IMR-90 (cell line): ENCODE data around the gene EMILIN2. TPM values are rescaled to one million over a fixed set of nuclear protein-coding genes. Genes with fewer than 3 reads are reported as not detected.

Experiments
- ATAC-seq: fragments of 200-7000 bp; cut with Tn5 transposase; 2 replicates; pipeline ENCODE4 v1.9.1; 2020; ENCODE audit warnings: low read depth, mild to moderate bottlenecking, moderate library complexity
- BruUV-seq: library from RNA; stranded (reverse); fragments of 400-500 nt; replicated peaks from 2 replicates; lab custom pipeline; 2021; lab: Mats Ljungman, UMichigan
- CTCF ChIA-PET: fragments of 300-600 bp; formaldehyde crosslinking; extraction: SDS; loops from one replicate; lab custom pipeline; 2021; ENCODE audit warnings: antibody characterized with exemption; lab: Yijun Ruan, JAX
- POLR2A ChIA-PET: fragments of 300-600 bp; sonication (Branson Sonifier 250); formaldehyde crosslinking; loops from one replicate; lab custom pipeline; 2022; ENCODE audit warnings: antibody characterized with exemption; ENCODE audit not compliant: unreplicated experiment; lab: Charles Lee
- DNase-seq: peaks from one replicate; pipeline ENCODE4 v3.0.0; 2013
- H2AFZ ChIP-seq: replicated peaks from 2 replicates; pipeline ENCODE3; 2013; ENCODE audit warnings: low read length, mild to moderate bottlenecking; ENCODE audit not compliant: poor library complexity
- H2AK5ac ChIP-seq: 2 replicates; pipeline ENCODE4 v1.6.1; 2013; ENCODE audit warnings: low read depth, low read length, inconsistent platforms
- H2AK9ac ChIP-seq: replicated peaks from 2 replicates; pipeline ENCODE3; 2013; ENCODE audit warnings: mild to moderate bottlenecking, low read depth, low read length, moderate library complexity; ENCODE audit not compliant: poor library complexity
- H2BK120ac ChIP-seq: 2 replicates; pipeline ENCODE4 v1.6.1; 2013; ENCODE audit warnings: low read depth, low read length, inconsistent platforms
- H2BK15ac ChIP-seq: 3 replicates; pipeline ENCODE4 v1.6.1; 2013; ENCODE audit warnings: low read depth, low read length, inconsistent platforms
- H2BK20ac ChIP-seq: 2 replicates; pipeline ENCODE4 v1.6.1; 2013; ENCODE audit warnings: low read depth, mild to moderate bottlenecking, inconsistent platforms, low read length, moderate library complexity
- H2BK5ac ChIP-seq: 2 replicates; pipeline ENCODE4 v1.6.1; 2013; ENCODE audit warnings: mild to moderate bottlenecking, low read depth, low read length, inconsistent platforms; ENCODE audit not compliant: poor library complexity, severe bottlenecking
- H3K14ac ChIP-seq: replicated peaks from 2 replicates; pipeline ENCODE4 v1.6.1; 2013; ENCODE audit warnings: low read depth, low read length, inconsistent platforms
- H3K18ac ChIP-seq: 2 replicates; pipeline ENCODE4 v1.6.1; 2013; ENCODE audit warnings: low read depth, low read length, control low read depth
- H3K23ac ChIP-seq: 2 replicates; pipeline ENCODE4 v1.6.1; 2013; ENCODE audit warnings: low read depth, low read length, inconsistent platforms
- H3K27ac ChIP-seq: 2 replicates; pipeline ENCODE4 v1.5.1; 2013; ENCODE audit warnings: mild to moderate bottlenecking, control low read depth, low read length; ENCODE audit not compliant: insufficient read depth
- H3K27me3 ChIP-seq: 2 replicates; pipeline ENCODE4 v1.6.1; 2013; ENCODE audit warnings: low read length; ENCODE audit not compliant: control insufficient read depth, insufficient read depth
- H3K36me3 ChIP-seq: 2 replicates; pipeline ENCODE4 v1.6.1; 2013; ENCODE audit warnings: low read length, mixed read lengths; ENCODE audit not compliant: control insufficient read depth, insufficient read depth
- H3K4ac ChIP-seq: 2 replicates; pipeline ENCODE4 v1.6.1; 2013; ENCODE audit warnings: low read depth, low read length, inconsistent platforms
- H3K4me1 ChIP-seq: 2 replicates; pipeline ENCODE4 v1.6.1; 2013; ENCODE audit warnings: low read length, mixed read lengths; ENCODE audit not compliant: control insufficient read depth, insufficient read depth
- H3K4me2 ChIP-seq: 2 replicates; pipeline ENCODE4 v1.6.1; 2013; ENCODE audit warnings: low read depth, mild to moderate bottlenecking, control low read depth, low read length, moderate library complexity
- H3K4me3 ChIP-seq: 2 replicates; pipeline ENCODE4 v1.5.1; 2013; ENCODE audit warnings: low read depth, mild to moderate bottlenecking, control low read depth, low read length, moderate library complexity; ENCODE audit not compliant: insufficient read depth
- H3K56ac ChIP-seq: 2 replicates; pipeline ENCODE4 v1.6.1; 2013; ENCODE audit warnings: low read length, inconsistent platforms; ENCODE audit not compliant: insufficient read depth; ENCODE audit errors: extremely low read depth
- H3K79me1 ChIP-seq, 2 experiments: 2 replicates each; pipeline ENCODE4 v1.6.1; 2013; ENCODE audit warnings: low read length in 2 of 2, inconsistent platforms in 1 of 2, low read depth in 1 of 2
- H3K9ac ChIP-seq: 2 replicates; pipeline ENCODE4 v1.6.1; 2013; ENCODE audit warnings: low read depth, low read length, control low read depth
- H3K9me1 ChIP-seq: 2 replicates; pipeline ENCODE4 v1.6.1; 2013; ENCODE audit warnings: low read length, inconsistent platforms; ENCODE audit not compliant: insufficient read depth
- H3K9me3 ChIP-seq: 2 replicates; pipeline ENCODE4 v1.6.1; 2013; ENCODE audit warnings: low read length; ENCODE audit not compliant: control insufficient read depth, insufficient read depth
- H4K20me1 ChIP-seq: 2 replicates; pipeline ENCODE4 v1.6.1; 2013; ENCODE audit warnings: low read length, inconsistent platforms; ENCODE audit not compliant: insufficient read depth
- H4K5ac ChIP-seq: 2 replicates; pipeline ENCODE4 v1.6.1; 2013; ENCODE audit warnings: mild to moderate bottlenecking, low read depth, low read length, control low read depth
- H4K8ac ChIP-seq, 2 experiments: 2 replicates each; pipeline ENCODE4 v1.6.1; 2013; ENCODE audit warnings: low read depth in 2 of 2, low read length in 2 of 2, control low read depth in 1 of 2, inconsistent platforms in 1 of 2
- H4K91ac ChIP-seq: 2 replicates; pipeline ENCODE4 v1.6.1; 2013; ENCODE audit warnings: low read depth, low read length, inconsistent platforms; ENCODE audit not compliant: insufficient read depth
- BHLHE40 ChIP-seq: fragments of 150-350 bp; IDR thresholded peaks from 2 replicates; pipeline ENCODE4 v1.6.1; 2016; ENCODE audit warnings: mild to moderate bottlenecking, low read depth, low read length
- CEBPB ChIP-seq: IDR thresholded peaks from 2 replicates; pipeline ENCODE4 v1.6.1; 2012; ENCODE audit warnings: low read depth, low read length, improper control_type of control experiment
- CHD1 ChIP-seq: IDR thresholded peaks from 2 replicates; pipeline ENCODE4 v1.6.1; 2012; ENCODE audit warnings: low read depth, low read length, improper control_type of control experiment
- FOS ChIP-seq: fragments of 150-350 bp; IDR thresholded peaks from 2 replicates; pipeline ENCODE4 v1.6.1; 2016; ENCODE audit warnings: low read depth, low read length
- MAFK ChIP-seq: IDR thresholded peaks from 2 replicates; pipeline ENCODE4 v1.6.1; 2012; ENCODE audit warnings: low read depth, low read length, improper control_type of control experiment
- MAZ ChIP-seq: IDR thresholded peaks from 2 replicates; pipeline ENCODE4 v1.6.1; 2012; ENCODE audit warnings: low read depth, mild to moderate bottlenecking, low read length, improper control_type of control experiment, moderate library complexity, borderline replicate concordance
- MXI1 ChIP-seq: IDR thresholded peaks from 2 replicates; pipeline ENCODE4 v1.6.1; 2012; ENCODE audit warnings: low read depth, mild to moderate bottlenecking, low read length, moderate library complexity, borderline replicate concordance
- NFE2L2 ChIP-seq: fragments of 150-350 bp; IDR thresholded peaks from 2 replicates; pipeline ENCODE4 v1.6.1; 2016; ENCODE audit warnings: low read depth, mild to moderate bottlenecking, low read length
- RCOR1 ChIP-seq: IDR thresholded peaks from 2 replicates; pipeline ENCODE4 v1.6.1; 2012; ENCODE audit warnings: mild to moderate bottlenecking, low read length, improper control_type of control experiment; ENCODE audit not compliant: insufficient replicate concordance
- RFX5 ChIP-seq: IDR thresholded peaks from 2 replicates; pipeline ENCODE4 v1.8.0; 2012; ENCODE audit warnings: low read depth, mild to moderate bottlenecking, low read length, moderate library complexity
- SMC3 ChIP-seq: fragments of 150-350 bp; IDR thresholded peaks from 2 replicates; pipeline ENCODE4 v1.6.1; 2016; ENCODE audit warnings: low read depth, mild to moderate bottlenecking, antibody characterized with exemption, low read length, moderate library complexity
- WGBS, 2 experiments: methylation state at CpG; one replicate each; pipeline versions ENCODE4 v1.1.5 to v1.1.7; 2013; ENCODE audit warnings: missing lambda C conversion rate in 2 of 2; ENCODE audit not compliant: insufficient read length in 1 of 2; ENCODE audit errors: extremely low coverage in 2 of 2; 5-methylcytosine and 5-hydroxymethylcytosine counted together
- dilution Hi-C: fragments of 300-500 bp; cut with HindIII; formaldehyde crosslinking; loops from one replicate; pipeline ENCODE4 v1.14.3; 2018; ENCODE audit warnings: low sequenced_read_pairs; ENCODE audit not compliant: unreplicated experiment
- in situ Hi-C: fragments of 300-500 bp; cut with MboI; formaldehyde crosslinking; loops from 3 replicates; pipeline ENCODE4 v1.14.3; 2019; ENCODE audit warnings: low sequenced_read_pairs, inconsistent platforms, mixed read lengths
- intact Hi-C: fragments of 100-400 bp; cut with micrococcal nuclease; formaldehyde crosslinking; loops from 2 replicates; pipeline ENCODE4 v1.10.0; 2022
- polyA plus RNA-seq, 3 experiments: library from polyadenylated mRNA; depleted of rRNA; stranded (reverse); fragments of >200 nt; gene quantifications; 2 replicates each; pipeline ENCODE4 v1.2.3, GENCODE V29; 2012; ENCODE audit warnings: low replicate concordance in 1 of 3
- total RNA-seq: library from RNA; depleted of rRNA; stranded (reverse); fragments of >200 nt; gene quantifications from 2 replicates; pipeline ENCODE4 v1.2.3, GENCODE V29; 2012
- TF ChIP-seq, protein P1 (sequence below): fragments of 150-350 bp; IDR thresholded peaks from 2 replicates; pipeline ENCODE4 v1.6.1; 2017; ENCODE audit warnings: mild to moderate bottlenecking, antibody characterized with exemption, low read length, low read depth
- TF ChIP-seq, protein P2 (sequence below): conservative IDR thresholded peaks from 2 replicates; pipeline ENCODE4 v1.5.1; 2012; ENCODE audit warnings: mild to moderate bottlenecking, low read depth, low read length, improper control_type of control experiment
- TF ChIP-seq, protein P3 (sequence below): fragments of 150-350 bp; IDR thresholded peaks from 2 replicates; pipeline ENCODE4 v1.6.1; 2016; ENCODE audit warnings: low read depth, mild to moderate bottlenecking, low read length, moderate library complexity, borderline replicate concordance

Gene EMILIN2
- total and polyA plus RNA-seq, 2 of the 4 experiments (the other 2 are of a cell fraction): under 0.01 to 0.14 TPM

DNA sequence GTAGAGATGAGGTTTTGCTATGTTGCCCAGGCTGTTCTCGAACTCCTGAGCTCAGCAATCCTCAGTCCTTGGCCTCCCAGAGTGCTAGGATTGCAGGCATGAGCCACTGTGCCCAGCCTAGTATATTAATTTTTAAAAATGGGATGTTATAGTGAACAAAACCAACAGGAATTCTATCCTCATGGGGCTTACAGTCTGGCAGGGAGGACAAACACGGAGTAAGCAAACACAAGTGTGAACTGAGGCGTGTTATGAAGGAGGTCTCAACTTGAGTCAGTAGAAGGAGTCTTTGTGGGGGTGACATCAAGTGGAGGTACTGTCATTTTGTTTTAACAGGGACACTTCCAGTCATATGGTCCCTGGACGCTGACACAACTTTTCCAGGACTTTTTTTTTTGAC lies 33.1 kb downstream of the EMILIN2 start:
- dilution Hi-C loops (no loop called here), in situ Hi-C loops (no loop called here), intact Hi-C loops (no loop called here)
- CTCF ChIA-PET: no interaction called here
- no peak overlapping the region for H2AFZ ChIP-seq
- no peak overlapping the region for H3K23ac ChIP-seq
- no peaks in the 10 kb centered on the region for H4K20me1 ChIP-seq
- no peaks in the 10 kb centered on the region for H3K79me1 ChIP-seq
- H4K8ac ChIP-seq: no peak overlapping the region
- H3K4me2 ChIP-seq: no peak overlapping the region
- WGBS, 2 experiments: 80% methylated on average over 1 of the region's 4 CpGs; no CpG with 5 or more reads in 1 of the 2 experiments
- H3K9me3 ChIP-seq: no peaks in the 10 kb centered on the region
- ATAC-seq (no peak), DNase-seq (no peak)
- TF ChIP-seq SMC3 (no peak), CEBPB (no peak), MAZ (no peak), MAFK (no peak), RFX5 (no peak), RCOR1 (no peak), CHD1 (no peak), FOS (no peak), MXI1 (no peak), NFE2L2 (no peak), BHLHE40 (no peak)
- TF ChIP-seq, protein P1, sequence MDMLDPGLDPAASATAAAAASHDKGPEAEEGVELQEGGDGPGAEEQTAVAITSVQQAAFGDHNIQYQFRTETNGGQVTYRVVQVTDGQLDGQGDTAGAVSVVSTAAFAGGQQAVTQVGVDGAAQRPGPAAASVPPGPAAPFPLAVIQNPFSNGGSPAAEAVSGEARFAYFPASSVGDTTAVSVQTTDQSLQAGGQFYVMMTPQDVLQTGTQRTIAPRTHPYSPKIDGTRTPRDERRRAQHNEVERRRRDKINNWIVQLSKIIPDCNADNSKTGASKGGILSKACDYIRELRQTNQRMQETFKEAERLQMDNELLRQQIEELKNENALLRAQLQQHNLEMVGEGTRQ: no peak
- TF ChIP-seq, protein P2, sequence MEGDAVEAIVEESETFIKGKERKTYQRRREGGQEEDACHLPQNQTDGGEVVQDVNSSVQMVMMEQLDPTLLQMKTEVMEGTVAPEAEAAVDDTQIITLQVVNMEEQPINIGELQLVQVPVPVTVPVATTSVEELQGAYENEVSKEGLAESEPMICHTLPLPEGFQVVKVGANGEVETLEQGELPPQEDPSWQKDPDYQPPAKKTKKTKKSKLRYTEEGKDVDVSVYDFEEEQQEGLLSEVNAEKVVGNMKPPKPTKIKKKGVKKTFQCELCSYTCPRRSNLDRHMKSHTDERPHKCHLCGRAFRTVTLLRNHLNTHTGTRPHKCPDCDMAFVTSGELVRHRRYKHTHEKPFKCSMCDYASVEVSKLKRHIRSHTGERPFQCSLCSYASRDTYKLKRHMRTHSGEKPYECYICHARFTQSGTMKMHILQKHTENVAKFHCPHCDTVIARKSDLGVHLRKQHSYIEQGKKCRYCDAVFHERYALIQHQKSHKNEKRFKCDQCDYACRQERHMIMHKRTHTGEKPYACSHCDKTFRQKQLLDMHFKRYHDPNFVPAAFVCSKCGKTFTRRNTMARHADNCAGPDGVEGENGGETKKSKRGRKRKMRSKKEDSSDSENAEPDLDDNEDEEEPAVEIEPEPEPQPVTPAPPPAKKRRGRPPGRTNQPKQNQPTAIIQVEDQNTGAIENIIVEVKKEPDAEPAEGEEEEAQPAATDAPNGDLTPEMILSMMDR: no peak
- TF ChIP-seq, protein P3, sequence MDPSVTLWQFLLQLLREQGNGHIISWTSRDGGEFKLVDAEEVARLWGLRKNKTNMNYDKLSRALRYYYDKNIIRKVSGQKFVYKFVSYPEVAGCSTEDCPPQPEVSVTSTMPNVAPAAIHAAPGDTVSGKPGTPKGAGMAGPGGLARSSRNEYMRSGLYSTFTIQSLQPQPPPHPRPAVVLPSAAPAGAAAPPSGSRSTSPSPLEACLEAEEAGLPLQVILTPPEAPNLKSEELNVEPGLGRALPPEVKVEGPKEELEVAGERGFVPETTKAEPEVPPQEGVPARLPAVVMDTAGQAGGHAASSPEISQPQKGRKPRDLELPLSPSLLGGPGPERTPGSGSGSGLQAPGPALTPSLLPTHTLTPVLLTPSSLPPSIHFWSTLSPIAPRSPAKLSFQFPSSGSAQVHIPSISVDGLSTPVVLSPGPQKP: no peak
- H2BK120ac ChIP-seq: no peak overlapping the region
- no peaks in the 10 kb centered on the region for H3K27me3 ChIP-seq
- H4K5ac ChIP-seq: no peak overlapping the region
- H3K18ac ChIP-seq: no peak overlapping the region
- H3K56ac ChIP-seq: no peak overlapping the region
- no peak overlapping the region for H4K91ac ChIP-seq
- H3K14ac ChIP-seq: no peak overlapping the region
- H3K36me3 ChIP-seq: no peaks in the 10 kb centered on the region
- H3K4me3 ChIP-seq: no peak overlapping the region
- H2AK5ac ChIP-seq: no peak overlapping the region
- POLR2A ChIA-PET: no interaction called here
- no peak overlapping the region for H2BK5ac ChIP-seq
- H3K27ac ChIP-seq: no peak overlapping the region
- BruUV-seq: no TSS peak
- no peak overlapping the region for H2AK9ac ChIP-seq
- H3K9me1 ChIP-seq: peaks cover 8% of the 10 kb centered on the region
- H2BK20ac ChIP-seq: no peak overlapping the region
- H3K4ac ChIP-seq: no peak overlapping the region
- no peak overlapping the region for H3K9ac ChIP-seq
- H3K4me1 ChIP-seq: peaks cover 13% of the 10 kb centered on the region
- H2BK15ac ChIP-seq: no peak overlapping the region
